SU-DHL-6 (cell line): ENCODE results near the gene PRDM16.

Experiments used
- CTCF ChIP-seq: fragments of 200-600 bp; sonication (generic); IDR thresholded peaks from one replicate; pipeline ENCODE4 v1.5.1; 2017; ENCODE audit warnings: antibody characterized with exemption, mild to moderate bottlenecking, low read length, moderate library complexity; ENCODE audit not compliant: insufficient read depth, poor library complexity, severe bottlenecking
- EZH2phosphoT487 ChIP-seq: fragments of 200-600 bp; sonication (generic), shearing (Covaris generic); conservative IDR thresholded peaks from 2 replicates; pipeline ENCODE4 v1.6.1; 2018; ENCODE audit warnings: mild to moderate bottlenecking, antibody characterized with exemption, low read length, moderate library complexity, mixed read lengths

DNA sequence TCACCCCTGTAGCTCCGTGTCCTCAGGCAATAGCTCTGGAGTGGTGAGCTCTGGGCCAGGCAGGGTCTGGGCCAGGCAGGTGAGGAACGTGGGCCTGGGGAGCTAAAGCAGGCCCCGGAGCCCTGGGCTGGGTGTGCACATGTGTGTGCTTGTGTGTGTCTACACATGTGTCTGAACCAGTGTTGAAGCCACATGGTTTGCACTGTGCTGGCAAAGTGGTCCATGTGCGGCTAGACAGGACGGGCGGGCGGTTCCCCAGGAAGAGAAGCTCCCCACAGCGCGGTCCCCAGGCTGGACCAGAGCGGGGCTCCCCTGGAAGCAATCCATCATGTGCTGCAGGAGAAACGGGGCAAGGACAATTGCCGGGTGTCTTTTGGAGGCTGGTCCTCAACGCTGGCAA is 84.2 kb downstream of the PRDM16 start:
- TF ChIP-seq CTCF, result no peak
- TF ChIP-seq EZH2phosphoT487, result no peak
